Stimulated activated CD4-positive, alpha-beta T cell treated with anti-CD3 and anti-CD28 coated beads, Interleukin-12 subunit alpha, Interleukin-12 subunit beta, amount 100 ng/mL, for 4 hours (primary cell): Measurements from ENCODE around the gene ORAI3.

ENCODE experiments used
- DNase-seq: peaks from one replicate; pipeline ENCODE4 v3.0.0-alpha.2; 2020

Gene ORAI3

GRCh38 chr16:30947859-30948666, 805 bp upstream of the ORAI3 start:
- no peak for DNase-seq

DNA sequence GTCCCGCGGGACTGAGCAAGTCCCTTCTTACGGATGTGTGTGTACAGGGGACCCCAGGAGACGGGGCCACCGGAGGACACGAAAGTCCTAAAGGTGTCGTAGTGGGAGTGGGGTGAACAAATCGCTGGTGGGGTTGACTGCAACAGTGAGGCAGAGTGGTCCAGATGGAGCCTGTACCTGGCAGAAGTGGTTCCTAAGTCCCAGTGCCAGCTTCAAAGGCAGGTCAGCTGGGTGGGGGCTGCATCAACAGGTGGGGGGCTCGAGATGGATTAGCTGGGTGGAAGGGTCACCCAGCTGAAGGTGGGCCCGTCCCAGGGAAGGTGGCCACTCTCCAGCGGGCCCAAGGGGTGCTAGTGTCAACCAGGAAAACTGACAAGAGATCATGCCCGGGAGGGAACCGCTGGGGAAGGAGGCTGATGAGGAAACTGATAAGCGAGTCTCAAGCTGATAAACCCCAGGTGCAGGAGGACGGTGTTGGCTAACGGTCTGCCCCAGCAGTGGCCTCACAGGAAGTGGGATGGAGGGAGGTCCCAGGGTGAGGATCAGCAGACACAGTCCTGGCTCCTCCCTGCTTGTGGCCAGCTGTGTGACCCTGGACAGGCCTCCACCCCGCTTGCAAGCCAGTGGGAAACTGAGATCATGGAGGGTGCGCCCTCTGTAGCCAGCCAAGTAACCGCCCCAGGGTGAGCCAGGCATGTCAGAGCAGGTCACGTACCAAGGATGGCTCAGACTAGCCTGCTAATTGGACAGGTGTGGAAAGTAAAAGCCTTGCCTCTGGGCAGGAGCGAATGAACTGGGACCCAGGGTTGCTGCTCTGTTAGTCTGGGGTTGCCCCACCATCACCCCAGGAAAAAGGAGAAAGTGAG, 1.0 kb downstream of the ORAI3 start:
- peak; percentile 18 for DNase-seq

DNA sequence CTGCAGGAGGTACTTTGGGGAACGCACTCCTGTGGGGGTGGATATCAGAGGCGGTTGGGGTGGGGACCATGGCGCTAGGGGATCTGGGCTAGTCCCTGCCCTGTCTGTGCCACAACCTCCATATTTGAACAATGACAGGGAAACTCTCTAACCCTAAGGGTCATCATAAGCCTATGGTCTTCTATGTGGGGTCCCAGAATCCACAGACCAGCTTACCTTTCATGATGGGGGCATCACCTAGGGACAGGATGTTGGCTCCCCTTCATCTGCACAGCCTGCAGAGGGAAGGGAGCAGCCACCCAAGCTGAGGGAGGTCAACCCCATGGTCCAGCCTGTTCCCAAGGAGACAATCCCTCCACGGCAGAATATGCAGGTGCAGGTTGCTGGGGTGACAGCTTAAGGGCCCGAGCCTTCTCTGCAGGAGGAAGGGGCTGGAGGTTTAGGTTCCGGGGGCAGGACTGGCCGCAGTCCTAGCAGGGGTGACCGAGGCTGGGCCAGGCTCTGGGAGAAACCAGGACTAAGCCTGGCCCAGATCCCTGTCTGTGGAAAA, 1.7 kb downstream of the ORAI3 start:
- DNase-seq = no peak

DNA sequence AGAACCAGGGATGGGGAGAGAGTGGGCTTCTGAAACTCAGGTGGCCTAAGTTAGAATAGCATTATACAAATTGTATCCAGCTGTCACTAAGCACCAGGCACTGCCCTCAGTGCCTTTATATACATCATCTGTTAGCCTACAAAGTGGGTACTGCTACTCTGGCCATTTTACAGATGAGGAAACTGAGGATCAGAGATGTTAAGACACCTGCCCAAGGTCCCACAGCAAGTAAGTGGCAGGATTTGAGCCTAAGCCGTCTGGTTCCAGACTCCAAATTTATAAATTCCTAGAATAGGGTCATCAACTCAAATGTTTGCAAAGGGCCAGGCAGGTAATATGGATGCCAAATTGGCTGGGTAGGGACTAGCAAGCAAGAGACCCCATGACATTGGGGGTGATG, 2.3 kb downstream of the ORAI3 start:
- no peak for DNase-seq

- DNase-seq = no peak
Observed at GRCh38 chr16:30951750-30952149, 2.9 kb downstream of the ORAI3 start.

GRCh38 chr16:30953111-30953510, 4.2 kb downstream of the ORAI3 start:
- DNase-seq = no peak

GRCh38 chr16:30953511-30954124, 4.8 kb downstream of the ORAI3 start:
- peak; percentile 53 for DNase-seq

GRCh38 chr16:30954993-30955392, 6.1 kb downstream of the ORAI3 start:
- no peak for DNase-seq

- peak; percentile 92 for DNase-seq
Observed at GRCh38 chr16:30956601-30957455, 8.0 kb downstream of the ORAI3 start.

DNA sequence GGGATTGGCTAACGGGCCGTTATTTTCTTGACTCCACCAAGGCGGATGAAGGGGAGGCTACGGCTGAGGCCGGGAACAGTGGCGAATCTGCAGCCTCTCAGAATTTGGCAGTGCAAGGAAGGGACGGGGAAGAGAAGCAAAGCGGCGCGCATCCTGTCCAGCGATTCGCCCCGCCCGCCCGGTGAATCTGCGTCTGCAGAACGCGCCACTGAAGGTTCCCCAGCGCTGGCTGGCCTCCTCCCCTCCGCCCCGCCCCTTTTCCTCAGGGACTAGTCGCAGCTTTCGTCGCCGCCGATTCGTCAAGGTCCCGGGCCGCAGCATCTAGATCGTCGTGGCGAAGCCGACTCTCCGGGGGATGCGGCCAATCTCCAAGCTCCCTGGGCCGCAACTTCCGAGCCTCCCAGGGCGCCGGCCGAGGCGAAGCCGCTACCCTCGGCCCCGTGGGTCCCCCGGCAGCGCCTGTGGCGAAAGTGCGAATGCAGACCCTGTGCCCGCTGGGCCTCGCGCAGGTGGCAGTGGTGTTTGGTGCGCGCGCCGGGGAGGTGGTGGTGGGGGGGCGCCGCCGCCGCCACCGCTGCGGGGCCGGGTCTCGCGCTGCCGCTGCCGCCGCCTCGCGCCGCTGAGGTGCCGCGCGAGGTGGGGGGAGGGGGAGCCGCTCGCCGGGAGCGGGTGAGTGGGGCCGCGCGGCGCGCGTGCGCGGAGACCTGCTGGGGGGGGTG, 8.7 kb downstream of the ORAI3 start, which contains the start of gene SETD1A:
TSS of gene SETD1A (plus strand) at position 299 of the 719 bp plus-strand sequence. CDS start 978 bp downstream, outside the sequence.
- DNase-seq = peak; percentile 97

GRCh38 chr16:30958175-30959079, 9.6 kb downstream of the ORAI3 start:
- DNase-seq = no peak

DNA sequence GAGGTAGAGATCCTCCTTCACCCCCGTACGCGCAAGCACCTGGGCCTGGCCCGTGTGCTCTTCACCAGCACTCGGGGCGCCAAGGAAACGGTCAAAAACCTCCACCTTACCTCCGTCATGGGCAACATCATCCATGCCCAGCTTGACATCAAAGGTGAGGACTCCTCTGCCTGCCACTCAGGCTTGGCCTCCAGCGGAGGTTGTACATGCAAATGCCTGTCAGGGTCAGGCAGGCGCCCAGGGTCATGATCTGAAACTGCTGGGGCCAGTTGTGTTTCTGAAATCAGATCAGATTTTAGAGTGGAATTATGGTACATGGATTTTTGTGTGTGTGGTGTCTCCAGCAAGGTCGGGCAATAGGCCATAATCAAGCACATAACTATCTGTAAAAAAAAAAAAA, 12.5 kb downstream of the ORAI3 start:
- DNase-seq = no peak

GRCh38 chr16:30963925-30964511, 15.2 kb downstream of the ORAI3 start:
- DNase-seq = no peak

DNA sequence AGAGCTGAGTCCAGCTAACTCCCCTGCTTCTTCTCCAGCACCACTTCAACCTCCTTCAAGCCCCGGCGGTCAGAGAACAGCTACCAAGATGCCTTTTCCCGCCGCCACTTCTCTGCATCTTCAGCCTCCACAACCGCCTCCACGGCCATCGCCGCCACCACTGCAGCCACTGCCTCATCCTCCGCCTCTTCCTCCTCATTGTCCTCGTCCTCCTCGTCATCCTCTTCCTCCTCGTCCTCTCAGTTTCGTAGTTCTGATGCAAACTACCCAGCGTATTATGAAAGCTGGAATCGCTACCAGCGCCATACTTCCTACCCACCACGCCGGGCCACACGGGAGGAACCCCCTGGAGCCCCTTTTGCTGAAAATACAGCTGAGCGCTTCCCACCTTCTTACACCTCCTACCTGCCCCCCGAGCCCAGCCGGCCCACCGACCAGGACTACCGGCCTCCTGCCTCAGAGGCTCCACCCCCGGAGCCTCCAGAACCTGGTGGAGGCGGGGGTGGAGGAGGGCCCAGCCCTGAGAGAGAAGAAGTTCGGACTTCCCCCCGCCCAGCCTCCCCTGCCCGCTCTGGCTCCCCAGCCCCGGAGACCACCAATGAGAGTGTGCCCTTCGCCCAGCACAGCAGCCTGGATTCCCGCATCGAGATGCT, 15.8 kb downstream of the ORAI3 start:
- no peak for DNase-seq

GRCh38 chr16:30965436-30965835, 16.6 kb downstream of the ORAI3 start:
- no peak for DNase-seq

- no peak for DNase-seq
Observed at GRCh38 chr16:30966033-30966619, 17.3 kb downstream of the ORAI3 start.

DNA sequence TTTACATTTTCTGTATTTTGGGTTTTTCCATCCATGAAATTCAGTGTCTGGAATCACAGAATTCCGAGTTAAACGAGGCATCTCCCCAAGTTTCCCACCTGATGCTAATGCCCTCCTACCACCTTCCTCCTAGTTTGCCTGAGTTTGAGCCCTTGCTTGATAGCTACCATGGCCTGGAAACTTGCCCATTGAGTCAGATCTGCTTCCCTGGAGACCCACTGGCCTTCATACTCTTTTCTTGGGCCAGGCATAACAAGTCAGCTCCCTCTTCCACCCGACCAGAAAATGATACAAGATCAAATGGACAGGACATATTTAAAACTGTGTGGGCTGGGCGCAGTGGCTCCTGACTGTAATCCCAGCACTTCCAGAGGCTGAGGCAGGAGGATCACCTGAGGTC, 18.9 kb downstream of the ORAI3 start:
- DNase-seq = no peak

GRCh38 chr16:30969246-30969842, 20.5 kb downstream of the ORAI3 start:
- DNase-seq = no peak

DNA sequence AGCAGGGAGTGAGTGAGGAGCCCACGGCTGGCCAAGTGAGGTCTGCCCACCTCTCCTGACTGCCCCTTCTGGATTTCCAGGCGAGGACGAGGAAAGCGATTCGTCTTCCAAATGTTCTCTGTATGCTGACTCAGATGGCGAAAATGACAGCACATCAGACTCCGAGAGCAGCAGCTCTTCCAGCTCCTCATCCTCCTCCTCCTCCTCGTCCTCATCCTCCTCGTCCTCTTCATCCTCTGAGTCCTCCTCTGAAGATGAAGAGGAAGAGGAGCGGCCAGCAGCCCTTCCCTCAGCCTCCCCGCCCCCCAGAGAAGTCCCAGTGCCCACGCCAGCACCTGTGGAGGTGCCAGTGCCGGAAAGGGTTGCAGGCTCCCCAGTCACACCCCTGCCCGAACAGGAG, 22.4 kb downstream of the ORAI3 start:
- DNase-seq = no peak
